WI38 (cell line): ENCODE data around the gene RPAP2.
"Not testable (repeated sequence)": the region's sequence is repeated elsewhere in the genome, so short reads cannot be mapped to it uniquely, and the experiment has no call there.

Source experiments
- H3K4me3 ChIP-seq: 2 replicates; pipeline ENCODE4 v1.5.1; 2011; ENCODE audit warnings: low read depth, mild to moderate bottlenecking, control low read depth, low read length
- TF ChIP-seq, protein P1 (sequence below): IDR thresholded peaks from 2 replicates; pipeline ENCODE4 v1.5.1; 2012; ENCODE audit warnings: low read depth, mild to moderate bottlenecking, control low read depth, low read length

RPAP2 gene

DNA sequence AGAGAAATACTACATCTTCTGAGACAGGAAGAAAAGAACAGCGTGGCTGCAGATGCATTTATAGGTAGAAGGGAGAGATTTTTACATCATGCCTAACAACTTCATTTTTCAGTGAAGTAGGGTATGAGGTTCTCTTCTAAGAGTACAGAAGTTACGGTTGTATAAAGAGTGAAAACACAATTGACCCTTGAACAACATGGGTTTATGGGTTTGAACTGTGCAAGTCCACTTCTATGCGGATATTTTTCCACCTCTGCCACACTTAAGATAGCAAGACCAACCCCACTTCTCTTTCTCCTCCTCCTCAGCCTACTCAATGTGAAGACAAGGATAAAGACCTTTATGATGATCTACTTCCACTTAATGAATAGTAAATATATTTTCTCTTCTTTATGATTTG lies 64.5 kb downstream of the RPAP2 start:
- TF ChIP-seq, protein P1, sequence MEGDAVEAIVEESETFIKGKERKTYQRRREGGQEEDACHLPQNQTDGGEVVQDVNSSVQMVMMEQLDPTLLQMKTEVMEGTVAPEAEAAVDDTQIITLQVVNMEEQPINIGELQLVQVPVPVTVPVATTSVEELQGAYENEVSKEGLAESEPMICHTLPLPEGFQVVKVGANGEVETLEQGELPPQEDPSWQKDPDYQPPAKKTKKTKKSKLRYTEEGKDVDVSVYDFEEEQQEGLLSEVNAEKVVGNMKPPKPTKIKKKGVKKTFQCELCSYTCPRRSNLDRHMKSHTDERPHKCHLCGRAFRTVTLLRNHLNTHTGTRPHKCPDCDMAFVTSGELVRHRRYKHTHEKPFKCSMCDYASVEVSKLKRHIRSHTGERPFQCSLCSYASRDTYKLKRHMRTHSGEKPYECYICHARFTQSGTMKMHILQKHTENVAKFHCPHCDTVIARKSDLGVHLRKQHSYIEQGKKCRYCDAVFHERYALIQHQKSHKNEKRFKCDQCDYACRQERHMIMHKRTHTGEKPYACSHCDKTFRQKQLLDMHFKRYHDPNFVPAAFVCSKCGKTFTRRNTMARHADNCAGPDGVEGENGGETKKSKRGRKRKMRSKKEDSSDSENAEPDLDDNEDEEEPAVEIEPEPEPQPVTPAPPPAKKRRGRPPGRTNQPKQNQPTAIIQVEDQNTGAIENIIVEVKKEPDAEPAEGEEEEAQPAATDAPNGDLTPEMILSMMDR: no peak
- H3K4me3 ChIP-seq: no peak overlapping the region

DNA sequence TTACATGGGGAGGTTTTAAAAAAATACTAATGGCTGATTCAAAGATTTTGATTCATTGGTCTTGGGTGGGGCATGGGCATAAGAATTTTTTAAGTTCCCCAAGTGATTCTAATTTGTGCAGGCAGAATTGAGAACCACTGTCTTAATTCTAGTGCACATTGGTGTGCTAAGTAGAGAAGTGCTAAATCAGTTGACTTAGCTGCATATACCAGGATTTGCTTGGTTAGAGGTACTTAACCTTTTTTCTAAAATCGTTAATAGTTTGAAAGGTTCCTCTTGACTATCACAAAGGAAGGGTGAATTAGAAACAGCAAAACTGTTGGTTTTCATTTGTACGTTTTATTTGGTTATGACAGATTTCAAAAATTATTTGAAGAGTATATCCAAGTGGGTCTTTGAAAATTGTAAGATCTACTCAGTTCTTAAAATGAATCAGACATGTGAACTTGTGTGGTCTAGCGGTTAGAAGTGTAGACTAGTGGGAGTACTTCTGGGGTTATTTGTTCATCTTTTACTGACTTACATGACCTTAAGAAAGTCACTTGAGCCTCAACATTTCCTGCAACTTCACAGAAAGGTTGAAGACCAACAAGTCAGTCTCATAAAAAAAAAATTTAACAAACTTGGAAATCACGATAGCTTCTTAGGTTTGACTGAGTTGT lies 66.7 kb downstream of the RPAP2 start:
- no peak overlapping the region for H3K4me3 ChIP-seq
- TF ChIP-seq, protein P1: no peak

- no peak overlapping the region for H3K4me3 ChIP-seq
- TF ChIP-seq, protein P1: no peak
Observed at GRCh38 chr1:92366040-92366395, 67.2 kb downstream of the RPAP2 start.

GRCh38 chr1:92367496-92367895 lies 68.6 kb downstream of the RPAP2 start:
- TF ChIP-seq, protein P1: no peak
- no peak overlapping the region for H3K4me3 ChIP-seq

- TF ChIP-seq, protein P1: no peak
- no peak overlapping the region for H3K4me3 ChIP-seq
Observed at GRCh38 chr1:92372164-92372563, 73.3 kb downstream of the RPAP2 start.

DNA sequence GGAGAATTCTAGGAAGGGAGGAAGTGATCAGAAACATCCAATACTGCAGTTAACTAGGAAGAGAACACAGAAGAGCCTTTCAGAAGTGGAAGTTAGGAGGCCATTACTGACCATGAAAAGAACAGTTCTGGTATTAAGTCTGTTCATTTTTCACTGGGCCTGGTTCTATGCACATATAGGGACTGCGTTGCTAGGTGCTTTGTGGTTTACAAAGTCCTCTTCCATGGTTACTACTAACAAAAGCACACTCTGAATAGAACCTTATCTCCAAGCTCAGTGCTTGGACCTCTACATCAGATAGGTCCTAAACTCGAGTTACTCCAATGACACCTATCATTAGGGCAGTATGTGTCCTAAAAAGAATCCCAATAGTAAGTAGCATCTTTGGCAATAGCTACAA lies 75.4 kb downstream of the RPAP2 start:
- H3K4me3 ChIP-seq: no peak overlapping the region
- TF ChIP-seq, protein P1: no peak

- TF ChIP-seq, protein P1: no peak
- H3K4me3 ChIP-seq: no peak overlapping the region
Observed at GRCh38 chr1:92376345-92376744, 77.5 kb downstream of the RPAP2 start.

GRCh38 chr1:92377991-92378390 lies 79.1 kb downstream of the RPAP2 start:
- H3K4me3 ChIP-seq: not testable (repeated sequence)
